Activated CD4-positive, alpha-beta T cell treated with anti-CD3 and anti-CD28 coated beads, Interleukin-2, Interleukin-6, amounts not matched to agents 100 ng/mL and 50 ng/mL, durations not matched to agents 16 hours and 8 hours (primary cell): ENCODE measurements around the gene HMGCL.
A peak's percentile ranks its signal among the peaks of the same experiment; 100 is the strongest.
"Not testable (repeated sequence)": the region's sequence is repeated elsewhere in the genome, so short reads cannot be mapped to it uniquely, and the experiment has no call there.

Experiments used
- DNase-seq: peaks from one replicate; pipeline ENCODE4 v3.0.0-alpha.2; 2020

HMGCL gene

DNA sequence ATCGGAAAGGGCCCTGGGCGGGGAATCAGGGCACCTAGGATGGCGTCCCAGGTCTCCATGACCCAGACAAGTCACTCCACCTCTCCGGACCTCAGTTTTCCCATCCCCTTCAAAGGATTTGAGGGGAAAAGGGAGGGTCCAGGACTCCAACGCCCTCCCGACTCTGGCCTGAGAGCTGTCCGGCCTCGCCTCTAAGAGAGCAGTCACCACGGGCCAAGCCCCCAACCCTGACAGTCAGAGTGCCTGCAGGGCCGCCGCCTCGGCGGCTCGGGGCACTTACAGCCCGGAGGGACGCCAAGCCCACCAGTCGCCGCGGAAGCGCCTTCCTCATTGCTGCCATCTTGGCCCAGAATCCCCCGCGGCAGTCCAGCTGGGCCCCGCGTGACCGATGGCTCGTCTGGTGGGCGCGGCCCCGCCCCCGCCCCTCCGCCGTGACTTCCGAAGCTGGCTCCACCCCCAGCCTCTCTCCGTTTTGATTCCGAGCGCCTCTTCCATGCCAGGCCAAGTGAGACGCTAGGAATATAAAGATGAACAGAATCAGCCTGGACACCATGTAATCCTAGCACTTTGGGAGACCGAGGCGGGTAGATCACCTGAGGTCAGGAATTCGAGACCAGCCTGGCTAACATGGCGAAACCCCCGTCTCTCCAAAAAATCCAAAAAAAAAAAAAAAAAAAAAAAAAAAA, at the start of gene HMGCL:
TSS of gene HMGCL (minus strand) at position 354 of the 686 bp plus-strand sequence. CDS start at position 340, 14 bp downstream.
- peak; percentile 91 for DNase-seq

DNA sequence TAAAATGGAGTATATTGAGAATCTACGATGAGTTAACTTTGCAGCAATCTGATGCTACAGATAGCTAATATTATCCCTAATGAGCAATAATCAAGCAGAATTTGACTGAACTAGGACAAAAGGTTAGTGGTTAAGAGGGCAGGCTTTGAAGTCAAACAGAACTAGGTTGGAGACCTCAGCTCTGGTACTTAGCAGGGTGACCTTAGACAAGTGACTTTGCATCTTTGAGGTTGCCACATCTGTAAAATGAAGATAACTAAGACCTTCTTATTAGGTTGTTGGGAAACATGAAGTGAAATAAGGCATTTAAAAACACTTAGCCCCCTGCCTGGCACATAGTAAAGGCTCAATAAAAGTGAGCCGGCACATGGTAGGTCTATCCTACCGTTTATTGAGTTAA, 47.2 kb upstream of the HMGCL start:
- DNase-seq, result no peak

DNA sequence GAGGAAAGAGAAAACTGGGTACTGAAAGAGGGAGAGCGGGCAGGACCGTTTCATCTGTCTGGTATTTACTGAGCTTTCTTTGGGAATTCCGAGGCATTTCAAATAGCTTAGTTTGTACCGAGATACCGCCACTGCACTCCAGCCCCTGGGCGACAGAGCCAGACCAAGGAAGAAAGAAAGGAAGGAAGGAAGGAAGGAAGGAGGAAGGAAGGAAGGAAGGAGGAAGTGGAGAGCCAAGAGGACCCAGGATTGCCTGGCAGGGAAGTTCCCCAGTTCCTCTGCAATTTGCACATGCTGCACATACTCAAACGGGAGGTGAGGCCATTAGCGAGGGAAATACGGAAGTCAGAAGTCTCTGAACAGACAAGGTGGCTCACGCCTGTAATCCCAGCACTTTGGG, 43.8 kb upstream of the HMGCL start:
- no peak for DNase-seq

DNA sequence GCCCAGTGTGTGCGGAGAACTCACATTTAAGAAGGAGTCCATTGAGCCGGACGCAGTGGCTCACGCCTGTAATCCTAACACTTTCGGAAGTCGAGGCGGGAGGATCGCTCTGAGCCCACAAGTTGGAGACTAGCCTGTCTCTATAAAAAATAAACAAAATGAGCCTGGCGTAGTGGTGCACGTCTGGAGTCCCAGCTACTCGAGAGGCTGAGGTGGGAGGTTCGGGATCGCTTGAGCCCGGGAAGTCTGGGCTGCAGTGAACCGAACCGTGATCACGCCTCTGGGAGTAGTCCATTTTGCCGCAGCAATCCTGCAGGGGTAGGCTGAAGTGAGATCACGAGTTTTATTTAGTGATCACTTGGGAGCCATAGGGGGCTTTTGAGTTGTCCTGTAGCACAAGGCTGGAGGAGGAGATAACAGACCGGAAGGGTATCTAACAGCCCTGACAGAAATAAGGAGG, 43.4 kb upstream of the HMGCL start:
- no peak for DNase-seq

DNA sequence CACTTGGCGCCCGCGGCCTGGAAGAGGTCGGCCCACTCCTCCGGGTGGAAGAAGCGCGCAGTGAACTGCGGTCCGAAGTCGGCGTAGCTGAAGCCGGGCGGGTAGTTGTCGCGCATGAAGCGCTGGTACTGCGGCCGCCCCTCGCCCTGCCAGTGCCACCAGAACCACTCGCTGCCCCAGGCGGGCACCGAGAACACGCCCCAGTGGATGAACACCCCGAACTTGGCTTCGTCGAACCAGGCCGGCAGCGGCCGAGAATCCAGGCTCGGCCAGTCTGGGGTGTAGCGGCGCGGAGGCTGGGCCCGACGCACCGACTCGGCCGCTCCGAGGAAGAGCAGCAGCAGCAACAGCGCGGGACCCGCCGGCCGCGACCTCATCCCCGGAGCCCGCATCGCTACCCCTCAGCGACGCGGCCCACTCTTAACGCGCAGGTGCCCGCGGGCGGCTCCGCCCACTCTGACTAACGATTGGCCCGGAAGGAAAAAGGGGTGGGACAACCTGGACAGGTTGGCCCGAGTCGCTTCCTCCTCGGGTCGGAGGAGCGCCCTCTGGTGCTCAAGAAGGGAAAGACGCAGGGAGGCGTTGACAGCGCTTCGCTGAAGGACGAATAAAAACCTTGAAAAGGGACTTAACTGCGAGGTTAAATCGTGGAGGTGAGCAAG, 42.8 kb upstream of the HMGCL start, which contains the start of gene FUCA1:
TSS of gene FUCA1 (minus strand) at position 396 of the 662 bp plus-strand sequence. CDS start at position 392, 4 bp downstream.
- DNase-seq, result peak; percentile 96

DNA sequence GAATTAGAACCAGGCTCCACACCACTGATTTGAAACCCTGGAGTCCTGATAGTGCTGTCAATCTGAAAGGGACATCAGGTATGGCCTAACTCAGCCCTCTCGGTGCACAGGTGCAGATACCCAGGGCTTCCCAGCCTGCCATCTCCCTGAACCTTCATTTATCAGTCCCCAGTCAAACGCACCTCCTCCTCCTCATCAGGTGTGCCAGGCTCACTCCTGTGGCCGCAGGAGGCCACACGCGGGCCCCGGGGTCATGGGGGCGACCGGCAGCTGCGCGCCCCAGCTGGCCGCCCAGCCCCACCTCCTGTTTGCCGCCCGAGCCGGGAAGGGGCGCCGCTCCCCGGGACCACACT, 42.3 kb upstream of the HMGCL start:
- DNase-seq, result no peak

DNA sequence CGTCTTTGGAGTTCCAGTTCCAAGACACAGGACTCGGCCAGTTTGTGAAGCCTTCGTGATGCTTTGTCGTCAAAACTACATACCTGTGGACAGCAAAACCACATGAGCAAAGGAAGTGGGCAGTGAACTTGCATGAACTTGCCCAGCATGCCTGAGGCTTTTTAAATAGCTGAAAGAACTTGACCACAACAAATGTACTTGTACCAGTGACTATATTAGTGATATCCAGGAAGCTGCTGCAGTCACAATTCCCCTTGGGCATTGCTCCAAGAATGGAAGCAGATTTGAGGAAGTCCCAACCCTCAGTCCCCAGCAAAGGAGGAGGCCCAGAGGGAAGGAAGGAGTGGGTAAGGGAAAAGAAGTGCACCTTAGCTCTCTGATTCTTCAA, 40.3 kb upstream of the HMGCL start:
- no peak for DNase-seq

DNA sequence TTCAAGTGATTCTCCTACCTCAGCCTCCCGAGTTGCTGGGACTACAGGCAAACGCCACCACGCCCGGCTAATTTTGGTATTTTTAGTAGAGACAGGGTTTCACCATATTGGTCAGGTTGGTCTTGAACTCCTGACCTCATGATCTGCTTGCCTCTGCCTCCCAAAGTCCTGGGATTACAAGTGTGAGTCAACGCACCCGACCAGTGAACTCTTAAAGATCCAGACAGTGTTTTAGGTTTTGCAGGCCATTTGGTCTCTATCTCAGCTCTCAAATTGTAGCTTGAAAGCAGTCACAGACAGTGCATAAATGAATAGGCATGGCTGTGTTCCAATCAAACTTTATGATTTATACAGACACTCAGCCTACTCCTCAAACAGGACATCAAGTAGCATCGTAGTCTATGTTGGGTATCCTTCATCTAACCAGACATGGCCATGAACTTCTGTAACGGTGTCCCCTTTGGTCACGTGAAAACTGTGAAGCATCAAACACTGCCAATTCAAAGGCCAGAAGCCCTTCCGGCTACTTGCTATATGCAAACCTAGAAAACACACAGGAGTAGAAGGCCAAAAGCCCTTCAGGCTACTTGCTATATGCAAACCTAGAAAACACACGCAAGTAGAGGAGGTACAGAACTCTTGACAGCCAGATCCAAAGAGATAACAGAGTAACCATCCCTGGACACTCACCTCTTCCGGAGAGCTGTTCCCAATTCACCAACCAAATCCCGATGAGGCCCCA, 39.7 kb upstream of the HMGCL start:
- no peak for DNase-seq

DNA sequence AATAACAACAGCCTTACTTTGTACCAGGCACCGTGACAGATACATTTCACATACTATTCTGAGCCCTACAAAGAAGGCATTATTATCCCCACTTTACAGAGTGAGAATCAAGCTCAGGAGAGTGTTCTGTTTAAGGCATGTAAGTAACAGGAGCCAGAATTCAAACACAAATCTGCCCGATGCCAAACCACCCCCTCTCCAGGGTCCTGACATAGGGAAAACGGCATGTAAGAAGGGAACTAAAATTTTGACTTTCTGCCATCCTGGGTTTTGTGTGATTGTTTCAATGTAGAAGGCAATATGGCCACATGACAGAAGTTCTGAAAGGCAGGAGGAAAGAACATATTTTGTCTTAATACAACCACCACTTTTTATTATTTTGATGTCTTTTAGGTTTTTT, 37.4 kb upstream of the HMGCL start:
- DNase-seq, result no peak

DNA sequence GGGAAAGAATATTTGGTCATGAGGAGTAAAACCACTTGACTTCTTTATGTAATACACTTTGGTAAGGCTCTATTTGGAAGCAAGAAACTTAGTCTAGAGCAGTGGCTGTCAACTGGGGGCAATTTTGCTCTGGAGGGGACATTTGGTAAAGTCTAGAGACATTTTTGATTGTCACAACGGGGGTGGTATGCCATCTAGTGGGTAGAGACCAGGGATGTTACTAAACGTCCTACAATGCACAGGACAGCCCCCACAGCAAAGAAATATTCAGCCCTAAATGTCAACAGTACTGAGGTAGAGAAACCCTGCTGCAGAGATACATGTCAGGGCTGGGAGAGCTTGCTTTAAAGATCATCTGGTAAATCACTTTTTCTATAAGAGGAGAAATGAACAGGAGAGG, 29.3 kb upstream of the HMGCL start:
- DNase-seq, result peak; percentile 23

DNA sequence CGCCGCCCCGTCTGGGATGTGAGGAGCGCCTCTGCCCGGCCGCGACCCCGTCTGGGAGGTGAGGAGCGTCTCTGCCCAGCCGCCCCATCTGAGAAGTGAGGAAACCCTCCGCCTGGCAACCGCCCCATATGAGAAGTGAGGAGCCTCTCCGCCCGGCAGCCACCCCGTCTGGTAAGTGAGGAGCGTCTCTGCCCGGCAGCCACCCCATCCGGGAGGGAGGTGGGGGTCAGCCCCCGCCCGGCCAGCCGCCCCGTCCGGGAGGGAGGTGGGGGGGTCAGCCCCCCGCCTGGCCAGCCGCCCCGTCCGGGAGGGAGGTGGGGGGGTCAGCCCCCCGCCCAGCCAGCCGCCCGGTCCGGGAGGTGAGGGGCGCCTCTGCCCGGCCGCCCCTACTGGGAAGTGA, 27.9 kb upstream of the HMGCL start:
- not testable (repeated sequence) for DNase-seq

DNA sequence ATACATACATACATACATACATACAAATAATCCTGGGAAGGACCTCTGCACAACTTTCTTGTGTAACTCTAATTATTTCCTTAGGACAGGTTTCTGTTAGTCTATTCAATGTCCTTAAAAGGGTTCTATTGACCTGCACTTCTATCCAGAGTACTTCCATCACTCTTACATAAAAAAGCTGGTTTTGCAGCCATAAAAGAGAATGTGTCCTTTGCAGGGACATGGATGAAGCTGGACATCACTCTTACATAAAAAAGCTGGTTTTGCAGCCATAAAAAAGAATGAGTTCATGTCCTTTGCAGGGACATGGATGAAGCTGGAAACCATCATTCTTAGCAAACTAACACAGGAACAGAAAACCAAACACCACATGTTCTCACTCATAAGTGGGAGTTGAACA, 26.2 kb upstream of the HMGCL start:
- DNase-seq, result not testable (repeated sequence)

DNA sequence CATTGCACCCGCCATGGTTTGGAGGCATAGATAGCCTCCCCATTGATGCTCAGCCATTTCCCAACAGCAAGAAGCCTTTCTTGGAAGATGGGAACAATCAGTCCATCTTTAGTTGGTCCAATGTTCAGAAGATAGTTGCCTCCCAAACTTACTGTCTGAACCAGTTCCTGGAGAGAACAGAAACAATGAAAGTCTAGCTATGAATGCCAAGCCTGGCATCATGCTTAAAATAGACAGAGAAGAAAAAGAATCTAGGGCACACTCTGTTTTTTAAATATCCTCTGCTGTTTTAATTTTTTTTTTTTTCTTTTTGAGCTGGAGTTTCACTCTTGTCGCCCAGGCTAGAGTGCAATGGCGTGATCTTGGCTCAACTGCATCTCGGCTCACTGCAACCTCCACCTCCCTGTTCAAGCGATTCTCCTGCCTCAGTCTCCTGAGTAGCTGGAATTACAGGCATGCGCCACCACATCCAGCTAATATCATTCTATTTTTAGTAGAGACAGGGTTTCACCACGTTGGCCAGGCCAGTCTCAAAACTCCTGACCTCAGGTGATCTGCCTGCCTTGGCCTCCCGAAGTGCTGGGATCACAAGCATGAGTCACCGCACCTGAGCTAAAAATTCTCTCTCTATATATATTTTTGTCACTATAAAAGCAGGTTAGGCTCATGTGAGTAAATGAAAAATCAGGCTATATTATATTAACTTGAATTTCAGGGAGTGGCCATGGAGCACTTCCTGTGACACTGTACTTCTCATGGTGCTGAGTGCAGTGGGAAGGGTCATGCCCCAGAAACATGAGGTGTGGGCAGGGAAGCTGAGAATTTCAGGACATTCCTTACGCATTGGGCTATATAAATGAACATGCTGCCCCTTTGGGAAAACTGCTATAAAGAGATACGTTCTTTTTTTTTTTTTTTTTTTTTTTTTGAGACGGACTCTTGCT, 23.7 kb upstream of the HMGCL start:
- no peak for DNase-seq

DNA sequence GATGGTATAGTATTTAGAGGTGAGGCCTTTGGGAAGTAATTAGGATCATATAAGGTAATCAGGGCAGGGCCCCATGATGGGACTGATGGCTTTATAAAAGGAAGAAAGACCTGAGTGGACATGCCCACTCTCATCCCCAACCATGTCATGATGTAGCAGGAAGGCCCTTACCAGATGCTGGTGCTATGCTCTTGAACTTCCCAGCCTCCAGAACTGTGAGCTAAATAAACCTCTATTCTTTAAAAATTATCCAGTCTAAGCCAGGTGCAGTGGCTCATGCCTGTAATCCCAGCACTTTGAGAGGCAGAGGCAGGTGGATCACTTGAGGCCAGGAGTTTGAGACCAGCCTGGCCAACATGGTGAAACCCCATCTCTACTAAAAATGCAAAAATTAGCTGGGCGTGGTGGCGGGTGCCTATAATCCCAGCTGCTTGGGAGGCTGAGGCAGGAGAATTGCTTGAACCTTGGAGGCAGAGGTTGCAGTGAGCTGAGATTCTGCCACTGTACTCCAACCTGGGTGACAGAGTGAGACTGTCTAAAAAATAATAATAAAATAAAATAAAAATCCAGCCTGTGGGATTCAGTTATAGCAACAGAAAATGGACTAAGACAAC, 22.4 kb upstream of the HMGCL start:
- not testable (repeated sequence) for DNase-seq

DNA sequence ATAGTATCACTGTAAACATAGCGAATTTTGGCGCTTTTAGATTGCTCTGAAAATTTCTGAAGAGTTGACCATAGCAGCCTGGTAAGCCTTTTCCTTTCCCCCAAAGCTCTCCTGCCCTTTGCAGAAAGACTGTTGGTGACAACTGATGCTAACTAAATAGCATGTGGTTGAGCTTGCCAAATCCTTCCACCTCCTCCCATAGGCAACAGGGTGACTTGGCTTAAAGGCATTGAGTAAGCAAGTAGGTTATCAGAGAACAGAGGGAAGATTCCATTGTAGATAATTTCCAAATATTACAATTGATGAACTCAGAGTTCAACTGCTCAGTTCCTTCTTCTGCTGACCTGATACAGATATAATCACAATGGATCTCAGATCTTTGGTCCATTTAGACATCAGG, 19.9 kb upstream of the HMGCL start:
- DNase-seq, result no peak

DNA sequence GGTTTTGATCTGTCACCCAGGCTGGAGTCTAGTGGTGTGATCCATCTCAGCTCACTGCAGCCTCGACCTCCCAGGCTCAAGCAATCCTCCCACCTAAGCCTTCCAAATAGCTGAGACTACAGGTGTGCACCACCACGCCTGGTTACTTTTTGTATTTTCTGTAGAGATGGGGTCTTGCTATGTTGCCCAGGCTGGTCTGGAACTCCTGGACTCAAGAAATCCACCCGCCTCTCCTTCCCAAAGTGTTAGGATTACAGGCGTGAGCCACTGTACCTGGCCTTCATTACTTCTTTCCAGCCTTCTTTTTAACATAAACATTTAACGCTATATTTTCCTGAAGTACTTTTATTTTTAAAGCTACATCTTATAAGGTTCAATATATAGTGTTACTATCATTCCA, 18.4 kb upstream of the HMGCL start:
- no peak for DNase-seq

DNA sequence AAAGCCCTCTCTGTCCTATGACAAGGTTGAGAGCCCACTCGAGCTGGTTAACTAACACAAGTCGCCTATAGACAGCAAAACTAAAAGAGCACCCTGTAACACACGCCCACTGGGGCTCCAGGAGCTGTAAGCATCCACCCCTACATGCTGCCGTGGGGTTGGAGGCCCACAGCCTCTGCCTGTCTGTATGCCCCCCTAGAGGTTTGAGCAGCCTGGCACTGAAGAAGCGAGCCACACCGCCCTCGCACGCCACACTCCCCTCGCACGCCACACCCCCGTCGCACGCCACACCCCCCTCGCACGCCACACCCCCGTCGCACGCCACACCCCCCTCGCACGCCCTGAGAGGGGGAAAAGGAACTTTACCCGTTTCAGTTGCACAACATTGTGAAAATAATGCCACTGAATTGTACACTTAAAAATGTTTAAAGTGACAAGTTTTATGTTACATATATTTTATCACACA, 13.2 kb upstream of the HMGCL start:
- DNase-seq, result peak; percentile 79

DNA sequence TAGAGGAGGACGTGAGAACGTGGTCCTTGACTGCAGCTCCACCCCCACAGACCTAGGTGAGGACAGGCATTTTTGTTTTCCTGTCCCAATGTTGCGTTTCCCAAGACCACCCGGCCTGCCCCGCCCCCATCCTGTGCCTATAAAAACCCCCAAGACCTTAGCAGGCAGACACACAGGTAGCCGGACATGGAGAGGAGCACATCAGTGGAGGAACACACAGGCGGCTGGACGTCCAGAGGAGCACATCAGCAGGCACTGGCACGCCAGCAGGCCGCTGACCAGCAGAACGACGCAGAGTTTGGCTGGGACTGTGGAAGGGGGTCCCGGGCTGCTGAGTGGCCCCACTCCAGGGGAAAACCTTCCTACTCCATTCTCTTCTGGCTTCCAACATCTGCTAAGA, 12.7 kb upstream of the HMGCL start:
- DNase-seq, result no peak

DNA sequence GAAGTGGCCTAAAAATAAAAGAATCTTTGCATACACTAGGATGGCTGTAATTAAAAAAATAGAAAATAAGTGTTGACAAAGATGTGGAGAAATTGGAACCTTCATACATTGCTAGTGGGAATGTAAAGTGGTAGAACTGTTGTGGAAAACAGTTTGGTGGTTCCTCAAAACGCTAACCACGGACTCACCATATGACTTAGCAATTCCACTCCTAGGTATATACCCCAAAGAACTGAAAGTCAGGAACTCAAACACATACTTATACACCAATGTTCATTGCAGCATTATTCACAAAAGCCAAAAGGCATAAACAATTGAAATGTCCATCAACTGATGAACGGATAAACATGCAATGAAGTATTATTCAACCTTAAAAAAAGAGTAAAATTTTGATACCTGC, 10.8 kb upstream of the HMGCL start:
- no peak for DNase-seq

DNA sequence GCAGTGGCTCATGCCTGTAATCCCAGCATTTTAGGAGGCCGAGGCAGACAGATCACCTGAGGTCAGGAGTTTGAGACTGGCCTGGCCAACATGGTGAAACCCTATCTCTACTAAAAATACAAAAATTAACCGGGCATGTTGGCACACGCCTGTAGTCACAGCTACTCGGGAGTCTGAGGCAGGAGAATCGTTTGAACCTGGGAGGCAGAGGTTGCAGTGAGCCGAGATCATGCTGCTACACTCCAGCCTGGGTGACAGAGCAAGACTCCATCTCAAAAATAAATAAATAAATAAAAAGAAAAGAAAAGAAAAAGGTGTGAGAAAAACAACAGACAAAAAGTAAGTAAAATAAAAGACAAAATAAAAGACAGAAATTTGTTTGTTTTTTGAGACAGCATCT, 8.9 kb upstream of the HMGCL start:
- not testable (repeated sequence) for DNase-seq

DNA sequence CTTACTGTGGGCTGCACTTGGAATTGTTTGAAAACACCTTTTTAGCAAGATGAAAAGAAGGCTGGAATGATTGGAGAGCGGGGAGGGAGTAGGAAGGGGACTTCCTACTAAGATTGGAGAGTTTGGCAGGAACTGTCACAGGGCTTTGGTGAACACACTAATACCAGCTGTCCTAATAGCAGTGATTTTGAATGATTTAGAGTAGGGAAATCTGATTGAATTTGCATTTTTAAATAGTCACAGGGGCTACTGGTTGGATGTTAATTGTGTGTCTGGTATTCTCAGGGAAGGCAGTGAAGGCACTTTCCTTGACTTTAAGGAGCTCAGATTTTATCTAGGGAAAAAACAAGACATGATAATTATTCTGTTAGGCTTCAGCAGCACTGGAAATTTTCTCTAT, 2.5 kb upstream of the HMGCL start:
- no peak for DNase-seq

DNA sequence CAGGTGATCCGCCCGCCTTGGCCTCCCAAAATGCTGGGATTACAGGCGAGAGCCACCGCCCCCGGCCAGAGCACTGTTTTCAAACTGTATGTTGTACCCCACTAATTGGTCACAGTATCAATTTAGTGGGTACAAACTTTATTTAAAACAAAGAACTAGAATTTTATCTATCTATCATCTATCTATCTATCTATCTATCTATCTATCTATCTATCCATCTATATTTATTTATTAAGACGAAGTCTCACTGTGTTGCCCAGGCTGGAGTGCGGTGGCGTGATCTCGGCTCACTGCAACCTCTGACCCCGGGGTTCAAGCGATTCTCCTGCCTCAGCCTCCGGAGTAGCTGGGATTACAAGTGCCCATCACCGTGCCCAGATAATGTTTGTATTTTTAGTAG, 1.4 kb upstream of the HMGCL start:
- not testable (repeated sequence) for DNase-seq
